Panc1 (cell line): ENCODE measurements around the gene LHX3. TPM values are rescaled to one million over a fixed set of nuclear protein-coding genes. Genes with fewer than 3 reads are reported as not detected.

Source experiments
- ATAC-seq: fragments of 200-7000 bp; cut with Tn5 transposase; 2 replicates; pipeline ENCODE4 v1.9.1; 2020; ENCODE audit warnings: mild to moderate bottlenecking, moderate library complexity
- BruUV-seq: library from RNA; stranded (reverse); fragments of 400-500 nt; replicated peaks from 2 replicates; lab custom pipeline; 2021; lab: Mats Ljungman, UMichigan
- CTCF ChIA-PET: fragments of 300-600 bp; sonication (Branson Sonifier 250); formaldehyde crosslinking; loops from one replicate; lab custom pipeline; 2022; ENCODE audit warnings: antibody characterized with exemption; lab: Charles Lee
- POLR2A ChIA-PET: fragments of 300-600 bp; sonication (Branson Sonifier 250); formaldehyde crosslinking; loops from one replicate; lab custom pipeline; 2022; ENCODE audit warnings: antibody characterized with exemption; lab: Charles Lee
- DNase-seq: peaks from one replicate; pipeline ENCODE4 v3.0.0-alpha.2; 2010; ENCODE audit warnings: low read depth, low spot score
- H3K27ac ChIP-seq: 2 replicates; pipeline ENCODE4 v1.5.1; 2011; ENCODE audit warnings: mild to moderate bottlenecking, low read length, inconsistent platforms
- H3K27me3 ChIP-seq: fragments of 200-500 bp; sonication (Bioruptor generic); 2 replicates; pipeline ENCODE4 v1.6.0; 2014; ENCODE audit warnings: low read length, inconsistent platforms; ENCODE audit not compliant: control insufficient read depth, insufficient read depth
- H3K36me3 ChIP-seq: fragments of 200-500 bp; sonication (Bioruptor generic); 2 replicates; pipeline ENCODE4 v1.5.1; 2014; ENCODE audit warnings: inconsistent platforms, mild to moderate bottlenecking, low read length, moderate library complexity; ENCODE audit not compliant: control insufficient read depth, insufficient read depth
- H3K4me1 ChIP-seq: 2 replicates; pipeline ENCODE4 v1.5.1; 2011; ENCODE audit warnings: inconsistent platforms, mild to moderate bottlenecking, low read length, moderate library complexity; ENCODE audit not compliant: control insufficient read depth, insufficient read depth
- H3K4me3 ChIP-seq, 2 experiments: 2 replicates each; pipeline ENCODE4 v1.5.1; 2011 to 2012; ENCODE audit warnings: low read depth in 2 of 2, low read length in 2 of 2, mild to moderate bottlenecking in 2 of 2, inconsistent platforms in 1 of 2, moderate library complexity in 1 of 2
- H3K9me3 ChIP-seq: fragments of 200-500 bp; sonication (Bioruptor generic); 2 replicates; pipeline ENCODE4 v1.5.1; 2014; ENCODE audit warnings: low read depth, mild to moderate bottlenecking, inconsistent platforms, low read length, moderate library complexity; ENCODE audit not compliant: control insufficient read depth, insufficient read depth
- CTCF ChIP-seq: fragments of 450-650 bp; IDR thresholded peaks from 2 replicates; pipeline ENCODE4 v1.5.1; 2017; ENCODE audit warnings: mild to moderate bottlenecking
- POLR2AphosphoS5 ChIP-seq: IDR thresholded peaks from 2 replicates; pipeline ENCODE4 v1.6.1; 2012; ENCODE audit warnings: mild to moderate bottlenecking, low read depth, low read length, moderate library complexity
- REST ChIP-seq, 2 experiments: IDR thresholded peaks; 2 replicates each; pipeline ENCODE4 v1.6.1; 2011 to 2012; ENCODE audit warnings: low read depth in 2 of 2, control low read depth in 1 of 2, low read length in 1 of 2, mild to moderate bottlenecking in 1 of 2, moderate library complexity in 1 of 2; ENCODE audit not compliant: insufficient read depth in 1 of 2
- SIN3A ChIP-seq: IDR thresholded peaks from 2 replicates; pipeline ENCODE4 v1.6.1; 2012; ENCODE audit warnings: low read depth, mild to moderate bottlenecking, low read length, moderate library complexity, borderline replicate concordance; ENCODE audit not compliant: insufficient read depth
- TCF7L2 ChIP-seq: IDR thresholded peaks from 2 replicates; pipeline ENCODE4 v1.6.1; 2011; ENCODE audit warnings: mild to moderate bottlenecking, low read depth, low read length, inconsistent platforms
- in situ Hi-C: cut with HindIII; loops from 2 replicates; pipeline ENCODE4 v1.10.0; 2016; ENCODE audit warnings: low sequenced_read_pairs, low pct_unique_long_range_greater_than_20kb
- intact Hi-C: fragments of 100-400 bp; cut with micrococcal nuclease; formaldehyde crosslinking; loops from one replicate; pipeline ENCODE4 v1.10.0; 2022; ENCODE audit not compliant: unreplicated experiment
- total RNA-seq: library from RNA; stranded (reverse); gene quantifications from one replicate; pipeline ENCODE4 v1.2.1, GENCODE V29; 2021; ENCODE audit not compliant: unreplicated experiment

The LHX3 gene
- total RNA-seq, 1 experiment from 2014 or later = 0.13 TPM

GRCh38 chr9:136159851-136160250 is 45.1 kb downstream of the LHX3 start:
- in situ Hi-C loops = no loop called here
- CTCF ChIA-PET = interaction anchor here (0.6 kb wide), 1 partner anchor 108 kb away, joined by 6 read pairs; no protein-coding TSS in a partner anchor
- Histone ChIP-seq H3K27ac (no peak overlapping the region), H3K9me3 (no peaks in the 10 kb centered on the region), H3K4me3 (no peak overlapping the region), H3K36me3 (no peaks in the 10 kb centered on the region), H3K27me3 (no peaks in the 10 kb centered on the region), H3K4me1 (no peaks in the 10 kb centered on the region)
- intact Hi-C loops = no loop called here
- TF ChIP-seq TCF7L2 = no peak
- TF ChIP-seq CTCF = no peak
- TF ChIP-seq SIN3A = no peak
- no peak for TF ChIP-seq REST (IDR thresholded peaks at IDR 0.05; ENCODE audit: insufficient read depth in 1 of 2, low read depth in 2 of 2, low read length in 1 of 2)
- no peak for TF ChIP-seq POLR2AphosphoS5
- BruUV-seq = no TSS peak
- ATAC-seq (no peak), DNase-seq (no peak)
- POLR2A ChIA-PET = interaction anchor here (0.6 kb wide), 1 partner anchor 252 kb away, joined by 8 read pairs; the partner anchor contains the start of gene CAMSAP1

- Histone ChIP-seq H3K9me3 (no peaks in the 10 kb centered on the region), H3K4me3 (no peak overlapping the region), H3K36me3 (no peaks in the 10 kb centered on the region), H3K27ac (no peak overlapping the region), H3K27me3 (no peaks in the 10 kb centered on the region), H3K4me1 (no peaks in the 10 kb centered on the region)
- no peak for ATAC-seq
- BruUV-seq = no TSS peak
- ChIA-PET CTCF (interaction anchor here (0.6 kb wide), 2 partner anchors 20 to 35 kb away, joined by 3 to 9 read pairs; no protein-coding TSS in a partner anchor), POLR2A (interaction anchor here (0.6 kb wide), 1 partner anchor 1625 kb away, joined by 3 read pairs; no protein-coding TSS in a partner anchor)
- in situ Hi-C loops (no loop called here), intact Hi-C loops (no loop called here)
- no peak for DNase-seq
- TF ChIP-seq TCF7L2 (no peak), CTCF (no peak), SIN3A (no peak), POLR2AphosphoS5 (no peak), REST (IDR thresholded peaks at IDR 0.05; ENCODE audit: insufficient read depth in 1 of 2, low read depth in 2 of 2, low read length in 1 of 2) (no peak)
Measured at GRCh38 chr9:136157477-136158265, 47.3 kb downstream of the LHX3 start.
